ENCODE measurements around the gene ETV4. TPM values are rescaled to one million over a fixed set of nuclear protein-coding genes. Genes with fewer than 3 reads are reported as not detected.

ETV4 gene
- total and polyA plus RNA-seq, 2 of the 13 experiments (the other 11 are each of a cell fraction or from before 2014, with no cell fraction given), result 128 to 330 TPM

DNA sequence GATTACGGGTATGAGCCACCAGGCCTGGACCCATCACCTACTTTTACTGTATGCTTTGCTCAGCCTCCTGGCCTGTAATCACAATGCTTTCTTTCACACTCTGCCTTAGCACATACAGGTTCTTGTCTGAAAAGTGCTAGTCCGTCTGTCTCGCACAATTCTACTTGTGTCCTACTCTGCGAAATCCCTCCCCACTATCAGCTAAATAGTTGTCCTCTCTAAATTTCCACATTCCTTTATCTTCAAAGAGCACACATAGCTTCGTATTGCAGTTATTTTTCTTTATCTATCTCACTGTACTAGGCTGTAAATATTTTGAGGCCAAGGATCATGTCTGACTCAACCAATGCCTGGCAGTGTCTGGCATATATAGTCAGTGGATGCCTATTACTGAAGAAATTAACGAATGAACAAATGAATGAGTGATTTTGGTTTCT, 38.5 kb upstream of the ETV4 start (continued):
- TF ChIP-seq FOXA3 (CRISPR knock-in tag; IDR thresholded peaks at IDR 0.05) (peak; percentile 89), CHD2 (IDR thresholded peaks at IDR 0.05; ENCODE audit: low read depth, low read length) (no peak), SRY (CRISPR knock-in tag; IDR thresholded peaks at IDR 0.05) (no peak), MTF1 (CRISPR knock-in tag; IDR thresholded peaks at IDR 0.05) (no peak), HNF4A (CRISPR knock-in tag; IDR thresholded peaks at IDR 0.05) (peak; percentile 82), EEA1 (CRISPR knock-in tag; IDR thresholded peaks at IDR 0.05; ENCODE audit: borderline replicate concordance) (no peak), ZNF121 (CRISPR knock-in tag; IDR thresholded peaks at IDR 0.05) (no peak), ARID2 (CRISPR knock-in tag; IDR thresholded peaks at IDR 0.05; ENCODE audit: borderline replicate concordance) (no peak), HOXA5 (CRISPR knock-in tag; IDR thresholded peaks at IDR 0.05) (0 out of 2 replicates have a peak, but pooled peaks have one; percentile 38), ZKSCAN8 (CRISPR knock-in tag; IDR thresholded peaks at IDR 0.05; ENCODE audit: borderline replicate concordance) (peak; percentile 88; the same call in 1 of the 2 replicates), ZNF235 (CRISPR knock-in tag; IDR thresholded peaks at IDR 0.05; ENCODE audit: borderline replicate concordance) (no peak), ATRX (CRISPR knock-in tag; IDR thresholded peaks at IDR 0.05; ENCODE audit: borderline replicate concordance) (no peak), ZNF549 (CRISPR knock-in tag; IDR thresholded peaks at IDR 0.05) (no peak), TEAD2 (CRISPR knock-in tag; IDR thresholded peaks at IDR 0.05) (no peak), ZNF263 (CRISPR knock-in tag; IDR thresholded peaks at IDR 0.05) (peak; percentile 17; the same call in 1 of the 2 replicates), SMARCC2 (IDR thresholded peaks at IDR 0.05) (0 out of 2 replicates have a peak, but pooled peaks have one; percentile 58), GTF2F1 (IDR thresholded peaks at IDR 0.05; ENCODE audit: low read length) (no peak), SMAD3 (CRISPR knock-in tag; IDR thresholded peaks at IDR 0.05) (0 out of 2 replicates have a peak, but pooled peaks have one; percentile 46), TARDBP (CRISPR knock-in tag; IDR thresholded peaks at IDR 0.05) (peak; percentile 92), CREB1 (IDR thresholded peaks at IDR 0.05) (0 out of 2 replicates have a peak, but pooled peaks have one; percentile 2), CREB1 (CRISPR knock-in tag; IDR thresholded peaks at IDR 0.05) (peak; percentile 73), ELF3 (CRISPR knock-in tag; IDR thresholded peaks at IDR 0.05) (peak; percentile 78; the same call in 1 of the 2 replicates), PLRG1 (conservative IDR thresholded peaks at IDR 0.05) (no peak), ZNF879 (CRISPR knock-in tag; IDR thresholded peaks at IDR 0.05) (no peak)
- TF ChIP-seq, protein P1, sequence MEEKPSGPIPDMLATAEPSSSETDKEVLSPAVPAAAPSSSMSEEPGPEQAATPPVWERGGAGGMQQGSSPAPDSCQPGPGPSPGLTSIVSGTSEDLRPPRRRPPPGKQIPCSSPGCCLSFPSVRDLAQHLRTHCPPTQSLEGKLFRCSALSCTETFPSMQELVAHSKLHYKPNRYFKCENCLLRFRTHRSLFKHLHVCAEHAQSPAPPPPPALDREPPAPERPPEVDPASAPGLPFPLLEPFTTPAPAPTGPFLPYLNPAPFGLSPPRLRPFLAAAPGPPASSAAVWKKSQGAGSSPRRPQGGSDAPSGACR (CRISPR knock-in tag; IDR thresholded peaks at IDR 0.05), result no peak
- TF ChIP-seq, protein P2, sequence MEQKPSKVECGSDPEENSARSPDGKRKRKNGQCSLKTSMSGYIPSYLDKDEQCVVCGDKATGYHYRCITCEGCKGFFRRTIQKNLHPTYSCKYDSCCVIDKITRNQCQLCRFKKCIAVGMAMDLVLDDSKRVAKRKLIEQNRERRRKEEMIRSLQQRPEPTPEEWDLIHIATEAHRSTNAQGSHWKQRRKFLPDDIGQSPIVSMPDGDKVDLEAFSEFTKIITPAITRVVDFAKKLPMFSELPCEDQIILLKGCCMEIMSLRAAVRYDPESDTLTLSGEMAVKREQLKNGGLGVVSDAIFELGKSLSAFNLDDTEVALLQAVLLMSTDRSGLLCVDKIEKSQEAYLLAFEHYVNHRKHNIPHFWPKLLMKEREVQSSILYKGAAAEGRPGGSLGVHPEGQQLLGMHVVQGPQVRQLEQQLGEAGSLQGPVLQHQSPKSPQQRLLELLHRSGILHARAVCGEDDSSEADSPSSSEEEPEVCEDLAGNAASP (CRISPR knock-in tag; IDR thresholded peaks at IDR 0.05; ENCODE audit: borderline replicate concordance), result peak; percentile 79
- TF ChIP-seq, protein P3, sequence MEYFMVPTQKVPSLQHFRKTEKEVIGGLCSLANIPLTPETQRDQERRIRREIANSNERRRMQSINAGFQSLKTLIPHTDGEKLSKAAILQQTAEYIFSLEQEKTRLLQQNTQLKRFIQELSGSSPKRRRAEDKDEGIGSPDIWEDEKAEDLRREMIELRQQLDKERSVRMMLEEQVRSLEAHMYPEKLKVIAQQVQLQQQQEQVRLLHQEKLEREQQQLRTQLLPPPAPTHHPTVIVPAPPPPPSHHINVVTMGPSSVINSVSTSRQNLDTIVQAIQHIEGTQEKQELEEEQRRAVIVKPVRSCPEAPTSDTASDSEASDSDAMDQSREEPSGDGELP (IDR thresholded peaks at IDR 0.05; ENCODE audit: borderline replicate concordance, low read depth), result peak; percentile 2; the same call in 1 of the 2 replicates
- TF ChIP-seq, protein P4, sequence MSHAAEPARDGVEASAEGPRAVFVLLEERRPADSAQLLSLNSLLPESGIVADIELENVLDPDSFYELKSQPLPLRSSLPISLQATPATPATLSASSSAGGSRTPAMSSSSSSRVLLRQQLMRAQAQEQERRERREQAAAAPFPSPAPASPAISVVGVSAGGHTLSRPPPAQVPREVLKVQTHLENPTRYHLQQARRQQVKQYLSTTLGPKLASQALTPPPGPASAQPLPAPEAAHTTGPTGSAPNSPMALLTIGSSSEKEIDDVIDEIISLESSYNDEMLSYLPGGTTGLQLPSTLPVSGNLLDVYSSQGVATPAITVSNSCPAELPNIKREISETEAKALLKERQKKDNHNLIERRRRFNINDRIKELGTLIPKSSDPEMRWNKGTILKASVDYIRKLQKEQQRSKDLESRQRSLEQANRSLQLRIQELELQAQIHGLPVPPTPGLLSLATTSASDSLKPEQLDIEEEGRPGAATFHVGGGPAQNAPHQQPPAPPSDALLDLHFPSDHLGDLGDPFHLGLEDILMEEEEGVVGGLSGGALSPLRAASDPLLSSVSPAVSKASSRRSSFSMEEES (CRISPR knock-in tag; IDR thresholded peaks at IDR 0.05), result no peak
- TF ChIP-seq, protein P5, sequence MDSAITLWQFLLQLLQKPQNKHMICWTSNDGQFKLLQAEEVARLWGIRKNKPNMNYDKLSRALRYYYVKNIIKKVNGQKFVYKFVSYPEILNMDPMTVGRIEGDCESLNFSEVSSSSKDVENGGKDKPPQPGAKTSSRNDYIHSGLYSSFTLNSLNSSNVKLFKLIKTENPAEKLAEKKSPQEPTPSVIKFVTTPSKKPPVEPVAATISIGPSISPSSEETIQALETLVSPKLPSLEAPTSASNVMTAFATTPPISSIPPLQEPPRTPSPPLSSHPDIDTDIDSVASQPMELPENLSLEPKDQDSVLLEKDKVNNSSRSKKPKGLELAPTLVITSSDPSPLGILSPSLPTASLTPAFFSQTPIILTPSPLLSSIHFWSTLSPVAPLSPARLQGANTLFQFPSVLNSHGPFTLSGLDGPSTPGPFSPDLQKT (CRISPR knock-in tag; IDR thresholded peaks at IDR 0.05; ENCODE audit: borderline replicate concordance), result no peak
